GM15510 (cell line): Measurements from ENCODE around the gene THEM5.

Experiments
- POLR2A ChIP-seq: IDR thresholded peaks from 3 replicates; pipeline ENCODE4 v1.6.1; 2011; ENCODE audit warnings: borderline replicate concordance; ENCODE audit not compliant: insufficient read length; ENCODE audit errors: extremely low read depth

Gene THEM5

GRCh38 chr1:151799179-151800022, 54.1 kb downstream of the THEM5 start:
- TF ChIP-seq POLR2A, result no peak

DNA sequence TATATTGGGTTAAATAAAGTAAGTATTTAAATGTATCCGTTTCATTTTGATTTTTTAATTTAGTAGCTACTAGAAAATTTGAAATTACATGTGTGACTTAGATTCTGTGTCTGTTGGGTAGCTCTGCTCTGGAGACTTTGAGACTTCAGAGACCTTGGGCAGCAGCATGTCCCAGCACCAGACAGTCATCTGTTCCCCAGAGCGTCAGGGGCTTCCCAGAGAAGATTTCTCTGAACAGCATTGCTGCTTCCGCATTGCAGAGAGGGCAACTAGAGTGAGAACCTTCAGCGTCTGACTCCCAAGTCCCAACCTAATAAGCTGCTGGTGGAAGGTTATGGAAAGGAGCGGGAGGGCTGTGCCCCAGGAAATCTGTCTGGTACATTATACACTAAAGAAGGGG, 54.9 kb downstream of the THEM5 start:
- no peak for TF ChIP-seq POLR2A
